Muscle layer of duodenum (tissue), 2 donors: ENCODE data around the gene CTNNBIP1.

ENCODE experiments used
- H3K27ac ChIP-seq: one replicate; pipeline ENCODE4 v1.7.0; 2013; ENCODE audit warnings: mild to moderate bottlenecking, low read length
- H3K27me3 ChIP-seq: one replicate; pipeline ENCODE4 v1.7.0; 2013; ENCODE audit warnings: low read depth, mild to moderate bottlenecking, control low read depth, low read length
- H3K36me3 ChIP-seq, 2 donors: one replicate each; pipeline ENCODE4 v1.7.0; 2013; ENCODE audit warnings: low read length in 2 of 2, control low read depth in 1 of 2, mild to moderate bottlenecking in 1 of 2; ENCODE audit not compliant: insufficient read depth in 2 of 2, control insufficient read depth in 1 of 2
- H3K4me1 ChIP-seq, 2 donors: one replicate each; pipeline ENCODE4 v1.7.0; 2013; ENCODE audit warnings: low read length in 2 of 2, mild to moderate bottlenecking in 2 of 2, control low read depth in 1 of 2, moderate library complexity in 1 of 2; ENCODE audit not compliant: insufficient read depth in 2 of 2, control insufficient read depth in 1 of 2
- H3K4me3 ChIP-seq, 2 donors: one replicate each; pipeline ENCODE4 v1.7.0; 2013; ENCODE audit warnings: low read length in 2 of 2, low read depth in 1 of 2, mild to moderate bottlenecking in 1 of 2
- H3K9me3 ChIP-seq, 2 donors: one replicate each; pipeline ENCODE4 v1.7.0; 2013; ENCODE audit warnings: low read length in 2 of 2, control low read depth in 1 of 2, mild to moderate bottlenecking in 1 of 2; ENCODE audit not compliant: control insufficient read depth in 1 of 2
- donor health status: healthy.

CTNNBIP1 gene

DNA sequence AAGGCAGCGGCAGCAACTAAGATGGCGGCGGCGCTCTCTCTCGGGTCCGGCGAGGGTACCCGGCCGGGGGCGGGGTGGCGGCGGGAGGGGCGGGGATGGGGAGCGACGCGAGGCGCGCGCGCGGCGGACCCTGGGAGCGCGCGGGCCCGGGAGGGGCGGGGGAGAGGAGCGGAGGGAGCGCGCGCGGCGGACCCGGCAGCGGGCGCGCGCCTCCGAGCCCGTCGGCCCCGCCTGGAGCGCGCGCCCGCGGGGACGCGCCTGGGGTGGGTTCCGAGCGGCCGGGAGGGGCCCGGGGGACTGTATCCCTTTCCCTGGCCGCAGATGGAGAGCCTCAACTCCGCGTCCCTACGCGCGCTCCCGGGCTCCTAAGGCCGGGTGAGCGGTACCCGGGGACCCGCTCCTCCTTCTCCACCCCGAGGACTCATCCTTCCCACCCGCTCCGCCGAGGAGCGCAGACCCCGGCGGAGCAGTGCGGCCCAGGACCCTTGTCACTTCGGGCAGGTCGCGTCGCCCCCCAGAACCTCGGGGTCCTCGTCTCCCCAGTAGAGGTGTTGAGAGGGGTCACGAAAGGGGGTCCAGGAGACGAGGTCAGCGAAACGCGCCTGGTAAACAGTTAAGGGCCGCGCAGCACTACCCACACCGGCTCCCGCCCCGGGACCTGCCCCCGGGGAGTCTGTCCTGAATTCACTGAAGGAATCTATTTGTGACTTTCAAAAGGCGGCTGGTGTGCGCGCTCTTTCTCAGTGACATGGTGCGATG lies 85.9 kb downstream of the CTNNBIP1 start, which contains the start of gene CLSTN1:
CLSTN1 (minus strand) TSS at position 23 of the 759 bp plus-strand sequence. CDS start 232 bp downstream, outside the sequence.
- H3K27ac ChIP-seq: peak within 1 kb of the TSS; percentile 51

DNA sequence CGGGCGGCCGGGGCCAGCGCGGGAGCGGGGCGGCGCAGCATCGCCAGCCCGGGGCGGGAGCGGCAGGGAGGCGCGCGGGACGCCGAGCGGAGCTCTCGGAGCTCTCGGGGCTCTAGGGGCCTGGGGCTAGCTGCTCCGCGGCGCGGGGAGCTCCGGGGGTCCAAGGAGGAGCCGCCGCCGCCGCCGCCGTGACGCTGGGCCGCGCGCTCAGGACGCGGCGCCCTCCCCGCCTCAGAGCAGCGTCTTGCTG lies 86.5 kb downstream of the CTNNBIP1 start:
- Histone ChIP-seq H3K27ac (no peak overlapping the region), H3K4me1 (peaks cover 14 to 29% of the 10 kb centered on the region in 2 donors), H3K4me3 (peak overlapping the region in 1 of 2 donors; percentile 93), H3K27me3 (no peaks in the 10 kb centered on the region), H3K36me3 (no peaks in the 10 kb centered on the region), H3K9me3 (no peaks in the 10 kb centered on the region)

More for the DNA sequence above, 85.9 kb downstream of the CTNNBIP1 start, which contains the start of gene CLSTN1:
- Histone ChIP-seq H3K9me3 (no peaks in the 10 kb centered on the region), H3K27me3 (no peaks in the 10 kb centered on the region), H3K4me3 (peak within 1 kb of the TSS; percentile 84 to 93), H3K4me1 (peaks cover 14 to 29% of the 10 kb centered on the region in 2 donors), H3K36me3 (no peaks in the 10 kb centered on the region)

DNA sequence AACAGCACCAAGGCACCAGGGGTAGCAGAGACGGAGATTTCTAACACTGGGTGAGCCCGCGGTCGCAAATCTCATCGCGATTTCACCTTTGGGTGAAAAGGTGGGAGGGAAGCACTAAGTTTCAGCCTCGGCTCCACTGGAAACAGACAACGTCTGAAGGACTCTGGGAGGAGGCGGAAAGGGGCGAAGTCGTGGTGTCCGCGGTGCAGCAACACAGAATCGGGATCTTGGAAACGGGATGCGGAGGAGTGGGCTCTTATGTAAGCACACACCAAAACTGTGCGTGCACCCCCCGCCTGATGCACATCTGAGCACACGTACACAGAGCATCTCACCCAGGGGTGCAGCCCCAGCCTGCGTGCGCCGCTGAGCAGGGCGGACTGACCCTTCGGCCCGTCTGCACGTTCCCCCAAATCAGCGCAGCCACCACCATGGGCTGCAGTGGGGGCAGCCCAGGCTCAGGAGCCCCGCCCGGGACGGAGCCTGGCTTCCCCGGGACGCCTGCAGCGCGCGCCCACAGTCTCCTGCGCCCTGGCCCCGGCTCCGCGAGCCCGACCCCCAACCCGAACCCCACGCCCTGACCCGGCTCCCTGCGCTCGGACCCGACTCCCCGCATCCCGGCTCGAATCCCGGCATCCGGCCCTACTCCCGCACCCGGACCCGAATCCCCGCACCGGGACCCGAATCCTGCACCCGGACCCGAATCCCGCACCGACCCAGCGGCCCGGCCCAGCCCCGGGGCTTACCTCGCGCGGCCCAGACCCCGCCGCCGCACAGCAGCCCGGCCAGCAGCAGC lies 87.0 kb downstream of the CTNNBIP1 start:
- Histone ChIP-seq H3K27me3 (no peaks in the 10 kb centered on the region), H3K27ac (peak overlapping the region; percentile 51), H3K36me3 (no peaks in the 10 kb centered on the region), H3K9me3 (no peaks in the 10 kb centered on the region), H3K4me1 (peaks cover 14 to 29% of the 10 kb centered on the region in 2 donors), H3K4me3 (peak overlapping the region; percentile 84 to 93)

DNA sequence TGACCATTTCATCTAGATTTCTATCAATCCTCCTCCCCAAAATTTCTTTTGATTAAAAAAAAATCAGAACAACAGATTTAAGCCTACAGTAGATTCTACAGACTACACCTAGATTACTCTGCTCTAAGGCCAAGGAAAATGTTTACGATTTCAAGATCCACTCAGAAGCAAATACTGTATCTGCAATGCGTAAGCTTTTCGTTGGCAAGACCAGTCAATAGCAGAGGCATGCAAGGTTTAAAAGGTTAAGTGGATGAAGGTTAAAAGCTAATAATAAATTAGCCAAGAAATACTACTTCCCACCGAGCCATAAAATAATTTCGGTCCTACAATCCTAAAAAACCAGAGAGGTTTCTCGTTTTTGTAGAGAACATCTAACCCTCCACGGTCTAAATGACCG lies 87.6 kb downstream of the CTNNBIP1 start:
- Histone ChIP-seq H3K4me1 (peaks cover 14 to 29% of the 10 kb centered on the region in 2 donors), H3K27ac (peak overlapping the region; percentile 51), H3K27me3 (no peaks in the 10 kb centered on the region), H3K4me3 (peak overlapping the region; percentile 84 to 93), H3K9me3 (no peaks in the 10 kb centered on the region), H3K36me3 (no peaks in the 10 kb centered on the region)

DNA sequence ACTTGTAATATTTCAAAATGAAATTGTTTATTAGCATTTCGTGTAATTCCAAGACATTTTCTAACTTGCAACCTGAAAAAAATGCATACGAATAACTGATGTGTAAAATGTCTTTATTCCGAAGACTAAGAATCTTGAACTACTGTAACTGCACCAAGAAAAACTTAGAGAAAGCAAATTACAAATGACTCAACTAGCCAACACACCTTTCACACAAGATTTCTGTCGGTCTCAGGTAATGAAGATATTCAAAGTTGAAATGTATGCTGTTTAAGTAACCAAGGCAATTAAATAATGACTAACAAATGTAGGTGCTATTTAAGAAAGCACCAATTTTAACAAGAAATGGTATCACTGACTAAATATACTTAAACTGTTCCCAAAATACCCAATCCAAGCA lies 88.4 kb downstream of the CTNNBIP1 start:
- Histone ChIP-seq H3K4me1 (peaks cover 14 to 29% of the 10 kb centered on the region in 2 donors), H3K36me3 (no peaks in the 10 kb centered on the region), H3K9me3 (no peaks in the 10 kb centered on the region), H3K4me3 (peak overlapping the region in 1 of 2 donors; percentile 84), H3K27ac (no peak overlapping the region), H3K27me3 (no peaks in the 10 kb centered on the region)

DNA sequence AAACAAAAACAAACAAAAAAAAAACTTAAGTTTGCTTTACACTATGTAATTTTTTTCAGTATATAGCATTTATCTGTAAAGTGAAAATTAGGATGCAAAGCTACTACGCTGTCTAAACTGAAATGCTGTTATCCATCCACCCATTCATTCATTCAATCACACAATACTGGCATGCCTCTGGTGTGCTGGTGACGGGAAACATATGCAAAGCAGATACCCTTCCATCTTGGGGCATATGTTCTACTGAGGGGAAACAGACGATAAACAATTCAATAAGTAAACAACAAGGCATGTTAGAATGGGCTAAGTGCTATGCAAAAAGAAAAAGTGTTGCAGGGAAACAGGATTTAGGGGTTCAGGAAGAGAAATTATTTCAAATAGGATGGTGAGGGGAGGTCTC lies 89.5 kb downstream of the CTNNBIP1 start:
- H3K9me3 ChIP-seq: no peaks in the 10 kb centered on the region
- H3K36me3 ChIP-seq: no peaks in the 10 kb centered on the region
- no peaks in the 10 kb centered on the region for H3K27me3 ChIP-seq
- H3K4me3 ChIP-seq: no peak overlapping the region
- H3K4me1 ChIP-seq: peaks cover 14 to 25% of the 10 kb centered on the region in 2 donors
- no peak overlapping the region for H3K27ac ChIP-seq

DNA sequence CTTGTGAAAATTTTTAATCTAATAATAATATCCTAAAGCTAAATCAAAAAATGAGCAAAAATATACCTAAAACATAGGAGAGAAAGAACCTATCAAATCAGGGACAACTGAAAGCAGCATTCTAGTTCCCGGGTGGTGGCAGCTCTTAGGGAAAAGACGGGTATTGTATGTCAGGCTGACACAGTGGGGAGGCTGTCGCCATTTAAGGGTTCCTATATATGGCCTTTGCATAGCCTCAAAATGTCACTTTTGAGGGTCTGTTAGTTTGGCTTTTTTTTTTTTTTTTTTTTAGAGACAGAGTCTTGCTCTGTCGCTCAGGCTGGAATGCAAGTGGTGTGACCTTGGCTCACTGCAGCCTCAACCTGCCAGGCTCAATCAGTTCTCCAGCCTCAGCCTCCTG lies 92.3 kb downstream of the CTNNBIP1 start:
- no peak overlapping the region for H3K27ac ChIP-seq
- no peaks in the 10 kb centered on the region for H3K27me3 ChIP-seq
- H3K9me3 ChIP-seq: no peaks in the 10 kb centered on the region
- peaks cover 10 to 13% of the 10 kb centered on the region in 2 donors for H3K4me1 ChIP-seq
- no peaks in the 10 kb centered on the region for H3K36me3 ChIP-seq
- H3K4me3 ChIP-seq: no peak overlapping the region

DNA sequence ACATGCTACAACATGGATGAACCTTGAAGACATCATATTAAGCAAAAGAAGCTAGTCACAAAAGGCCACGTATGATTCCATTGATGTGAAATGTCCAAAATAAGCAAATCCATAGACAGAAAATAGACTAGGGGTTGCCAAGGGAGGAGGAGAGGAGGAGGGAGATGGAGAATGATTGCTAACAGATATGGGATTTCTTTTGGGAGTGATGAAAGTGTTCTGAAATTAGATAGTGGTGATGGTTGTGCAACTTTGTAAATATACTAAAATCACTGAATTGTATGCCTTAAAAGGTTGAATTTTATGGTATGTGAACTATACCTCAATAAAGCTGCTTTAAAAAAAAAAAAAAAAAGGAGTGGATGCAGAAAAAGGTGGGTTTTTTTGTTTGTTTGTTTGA lies 93.9 kb downstream of the CTNNBIP1 start:
- Histone ChIP-seq H3K36me3 (no peaks in the 10 kb centered on the region), H3K27ac (no peak overlapping the region), H3K9me3 (no peaks in the 10 kb centered on the region), H3K4me3 (no peak overlapping the region), H3K27me3 (no peaks in the 10 kb centered on the region), H3K4me1 (peaks cover 2 to 3% of the 10 kb centered on the region in 2 donors)

DNA sequence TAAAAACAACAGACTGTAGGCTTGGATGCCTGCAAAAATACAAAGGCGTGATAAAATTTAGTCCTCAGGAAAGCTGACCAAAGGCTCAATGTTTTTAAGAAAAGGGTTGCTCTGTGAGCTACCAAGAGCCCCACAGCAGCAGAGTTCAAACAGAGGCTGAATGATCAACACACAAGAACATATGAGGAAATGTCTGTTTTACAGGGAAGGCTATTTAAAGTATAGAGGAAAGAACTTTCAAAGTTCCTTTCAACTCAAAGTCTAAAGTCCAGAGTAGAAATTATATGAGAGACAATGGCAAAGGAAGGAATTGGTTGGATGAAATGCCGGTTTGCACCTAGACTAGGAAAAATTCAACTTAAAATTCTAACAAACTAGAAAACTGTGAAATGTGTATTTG lies 94.9 kb downstream of the CTNNBIP1 start:
- Histone ChIP-seq H3K27ac (no peak overlapping the region), H3K36me3 (no peaks in the 10 kb centered on the region), H3K27me3 (no peaks in the 10 kb centered on the region), H3K4me3 (no peak overlapping the region), H3K4me1 (peaks cover 2 to 3% of the 10 kb centered on the region in 2 donors), H3K9me3 (no peaks in the 10 kb centered on the region)

DNA sequence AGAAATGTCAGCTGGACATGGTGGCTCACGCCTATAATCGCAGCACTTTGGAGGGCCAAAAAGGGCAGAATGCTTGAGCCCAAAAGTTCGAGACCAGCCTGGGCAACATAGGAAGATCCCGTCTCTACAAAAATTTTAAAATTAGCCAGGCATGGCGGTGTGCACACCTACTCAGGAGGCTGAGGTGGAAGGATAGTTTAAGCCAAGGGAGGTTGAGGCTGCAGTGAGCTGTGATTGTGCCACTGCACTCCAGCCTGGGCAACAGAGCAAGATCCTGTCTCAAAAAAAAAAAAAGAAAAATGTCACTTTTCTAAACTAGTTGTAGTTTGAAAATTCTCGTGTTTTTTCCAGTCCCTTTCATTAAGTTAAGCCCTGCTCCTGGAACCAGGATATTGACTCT lies 95.5 kb downstream of the CTNNBIP1 start:
- H3K36me3 ChIP-seq: no peaks in the 10 kb centered on the region
- H3K27me3 ChIP-seq: no peaks in the 10 kb centered on the region
- no peak overlapping the region for H3K27ac ChIP-seq
- H3K4me1 ChIP-seq: peaks cover 2 to 3% of the 10 kb centered on the region in 2 donors
- H3K4me3 ChIP-seq: no peak overlapping the region
- no peaks in the 10 kb centered on the region for H3K9me3 ChIP-seq

DNA sequence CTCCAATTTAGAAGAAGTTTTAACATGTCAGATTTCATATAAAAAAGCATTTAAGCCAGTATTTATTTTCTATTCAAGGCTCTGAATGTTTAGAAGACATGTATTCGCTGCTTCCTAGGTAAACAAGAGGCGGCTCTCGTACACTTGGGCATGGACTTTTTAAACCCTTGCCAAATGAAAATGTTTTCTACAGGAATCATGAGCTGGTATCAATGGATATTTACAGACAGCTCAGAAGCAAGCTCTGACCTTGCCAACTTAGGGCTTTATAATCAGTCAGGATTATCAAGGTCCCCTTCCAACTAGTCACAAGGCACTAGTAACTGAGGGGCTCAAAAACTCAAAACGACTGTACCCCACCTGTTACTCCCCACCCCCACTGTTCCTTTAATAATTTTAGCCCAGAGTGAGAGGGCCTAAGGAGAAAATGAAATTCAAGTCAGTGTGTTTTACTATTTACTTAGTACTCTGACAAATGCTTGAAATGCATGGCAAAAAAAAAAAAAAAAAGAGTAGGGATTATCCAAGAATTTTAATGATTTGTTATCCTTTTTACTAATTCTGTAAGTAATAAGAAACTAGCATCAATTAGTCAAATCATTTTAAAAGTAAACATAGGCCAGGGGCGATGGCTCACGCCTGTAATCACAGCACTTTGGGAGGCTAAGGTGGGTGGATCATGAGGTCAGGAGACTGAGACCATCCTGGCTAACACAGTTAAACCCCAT lies 98.7 kb downstream of the CTNNBIP1 start:
- H3K27ac ChIP-seq: no peak overlapping the region
- peaks cover 2 to 3% of the 10 kb centered on the region in 2 donors for H3K4me1 ChIP-seq

More for the DNA sequence above, 98.7 kb downstream of the CTNNBIP1 start:
- H3K4me3 ChIP-seq: no peak overlapping the region
- H3K9me3 ChIP-seq: no peaks in the 10 kb centered on the region
- no peaks in the 10 kb centered on the region for H3K36me3 ChIP-seq
- no peaks in the 10 kb centered on the region for H3K27me3 ChIP-seq
